ENCODE data around the gene NPAS3.

DNA sequence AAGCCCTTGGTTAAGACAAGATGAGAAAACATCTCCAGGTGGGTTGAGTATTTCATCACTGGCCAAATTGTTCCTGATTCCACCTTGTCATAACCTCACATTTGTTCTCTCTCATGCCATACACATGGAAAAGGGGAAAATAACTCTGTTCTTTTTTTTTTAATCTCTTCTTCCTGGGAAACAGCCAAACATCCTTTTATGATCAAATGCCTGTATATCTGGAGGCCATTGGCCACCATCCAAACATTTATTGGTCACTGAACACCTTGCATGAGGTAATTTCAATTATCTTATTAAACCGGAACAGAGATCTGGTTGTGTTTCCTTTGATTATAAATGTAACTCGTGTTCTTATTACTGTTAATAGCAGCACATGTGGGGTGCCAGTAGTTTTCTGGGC is 469.6 kb downstream of the NPAS3 start:
- TF ChIP-seq POLR2A (IDR thresholded peaks at IDR 0.05; ENCODE audit: low read length) (no peak), GATA1 (IDR thresholded peaks at IDR 0.05; ENCODE audit: low read depth, low read length) (no peak)

Data from erythroblast (primary cell).